Activated naive CD4-positive, alpha-beta T cell treated with anti-CD3 and anti-CD28 coated beads, Interleukin-2, amount 10 ng/mL, durations not matched to agents 7 days and 5 days (primary cell): ENCODE measurements around the gene GDAP1L1.
"Not testable (repeated sequence)": the region's sequence is repeated elsewhere in the genome, so short reads cannot be mapped to it uniquely, and the experiment has no call there.

Experiments used
- CTCF ChIA-PET: fragments of 350-600 bp; sonication (Branson Sonifier 250); formaldehyde crosslinking; loops from one replicate; lab custom pipeline; 2021; ENCODE audit warnings: antibody characterized with exemption; lab: Charles Lee
- DNase-seq: peaks from one replicate; pipeline ENCODE4 v3.0.0-alpha.2; 2020
- H3K27ac Mint-ChIP-seq: one replicate; pipeline ENCODE4 v1.8.0; 2021; ENCODE audit warnings: mild to moderate bottlenecking, moderate library complexity, mixed read lengths
- H3K27me3 Mint-ChIP-seq: one replicate; pipeline ENCODE4 v1.8.0; 2021; ENCODE audit warnings: mild to moderate bottlenecking, mixed read lengths
- H3K36me3 Mint-ChIP-seq: one replicate; pipeline ENCODE4 v1.8.0; 2021; ENCODE audit warnings: mixed read lengths
- H3K4me1 Mint-ChIP-seq: one replicate; pipeline ENCODE4 v1.8.0; 2021; ENCODE audit warnings: mixed read lengths
- H3K4me3 Mint-ChIP-seq: one replicate; pipeline ENCODE4 v1.8.0; 2021; ENCODE audit warnings: mild to moderate bottlenecking, moderate library complexity, mixed read lengths
- H3K9me3 Mint-ChIP-seq: one replicate; pipeline ENCODE4 v1.8.0; 2021; ENCODE audit warnings: mixed read lengths

Gene GDAP1L1

GRCh38 chr20:44310664-44311639 lies 63.8 kb downstream of the GDAP1L1 start, which contains the start of gene FITM2:
Gene FITM2 (minus strand): TSS chr20:44311202. CDS start chr20:44311148, 54 bp downstream.
- Mint-ChIP-seq H3K27me3 (peaks cover 13% of the 10 kb centered on the region), H3K9me3 (no peaks in the 10 kb centered on the region), H3K27ac (peak within 1 kb of the TSS; percentile 92), H3K4me3 (peak within 1 kb of the TSS; percentile 89), H3K36me3 (no peaks in the 10 kb centered on the region), H3K4me1 (peaks cover 22% of the 10 kb centered on the region)
- peak; percentile 98 for DNase-seq
- CTCF ChIA-PET = interaction anchor here (0.6 to 13.6 kb wide), 21 partner anchors 9 to 433 kb away, joined by 3 to 351 read pairs (median 3); no protein-coding TSS in a partner anchor

- CTCF ChIA-PET = interaction anchor here (1.4 to 13.6 kb wide), 3 partner anchors 93 to 198 kb away, joined by 3 to 351 read pairs (median 5); no protein-coding TSS in a partner anchor
- H3K4me3 Mint-ChIP-seq = no peak overlapping the region
- H3K27ac Mint-ChIP-seq = no peak overlapping the region
- DNase-seq = no peak
- H3K27me3 Mint-ChIP-seq = peaks cover 17% of the 10 kb centered on the region
- no peaks in the 10 kb centered on the region for H3K9me3 Mint-ChIP-seq
- H3K36me3 Mint-ChIP-seq = no peaks in the 10 kb centered on the region
- peaks cover 14% of the 10 kb centered on the region for H3K4me1 Mint-ChIP-seq
Measured at GRCh38 chr20:44314870-44315269, 67.8 kb downstream of the GDAP1L1 start.

GRCh38 chr20:44319839-44320422 lies 72.8 kb downstream of the GDAP1L1 start:
- peaks cover 12% of the 10 kb centered on the region for H3K27me3 Mint-ChIP-seq
- H3K4me1 Mint-ChIP-seq = no peaks in the 10 kb centered on the region
- H3K4me3 Mint-ChIP-seq = no peak overlapping the region
- H3K36me3 Mint-ChIP-seq = no peaks in the 10 kb centered on the region
- H3K27ac Mint-ChIP-seq = no peak overlapping the region
- no peak for DNase-seq
- H3K9me3 Mint-ChIP-seq = no peaks in the 10 kb centered on the region
- CTCF ChIA-PET = interaction anchor here (0.8 to 13.6 kb wide), 3 partner anchors 9 to 202 kb away, joined by 4 to 351 read pairs (median 5); partner anchors contain the start of gene FITM2

DNA sequence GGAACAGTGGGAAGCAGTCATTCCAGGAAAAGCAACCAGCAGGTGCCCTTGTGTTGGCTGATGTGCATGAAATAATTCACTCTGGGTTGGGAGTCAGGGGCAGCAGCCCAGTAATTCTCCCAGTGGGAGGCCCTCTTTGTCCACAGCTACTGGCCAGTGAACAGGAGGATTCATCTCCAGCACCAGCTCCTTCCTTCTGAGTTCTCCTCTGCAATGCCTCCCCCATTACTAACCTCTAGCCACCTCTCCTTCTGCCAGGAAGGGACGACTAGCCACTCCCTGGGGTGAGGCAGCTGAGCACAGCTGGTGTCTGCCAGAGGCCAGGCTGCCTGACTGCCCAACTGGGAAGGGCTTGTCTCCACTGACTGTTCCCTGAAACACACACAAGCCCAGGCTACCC lies 77.2 kb downstream of the GDAP1L1 start:
- Mint-ChIP-seq H3K4me1 (no peaks in the 10 kb centered on the region), H3K4me3 (no peak overlapping the region), H3K36me3 (no peaks in the 10 kb centered on the region), H3K27me3 (peaks cover 14% of the 10 kb centered on the region), H3K27ac (no peak overlapping the region), H3K9me3 (no peaks in the 10 kb centered on the region)
- CTCF ChIA-PET = interaction anchor here (0.7 to 3.7 kb wide), 3 partner anchors 14 to 107 kb away, joined by 3 to 17 read pairs (median 3); no protein-coding TSS in a partner anchor
- no peak for DNase-seq

DNA sequence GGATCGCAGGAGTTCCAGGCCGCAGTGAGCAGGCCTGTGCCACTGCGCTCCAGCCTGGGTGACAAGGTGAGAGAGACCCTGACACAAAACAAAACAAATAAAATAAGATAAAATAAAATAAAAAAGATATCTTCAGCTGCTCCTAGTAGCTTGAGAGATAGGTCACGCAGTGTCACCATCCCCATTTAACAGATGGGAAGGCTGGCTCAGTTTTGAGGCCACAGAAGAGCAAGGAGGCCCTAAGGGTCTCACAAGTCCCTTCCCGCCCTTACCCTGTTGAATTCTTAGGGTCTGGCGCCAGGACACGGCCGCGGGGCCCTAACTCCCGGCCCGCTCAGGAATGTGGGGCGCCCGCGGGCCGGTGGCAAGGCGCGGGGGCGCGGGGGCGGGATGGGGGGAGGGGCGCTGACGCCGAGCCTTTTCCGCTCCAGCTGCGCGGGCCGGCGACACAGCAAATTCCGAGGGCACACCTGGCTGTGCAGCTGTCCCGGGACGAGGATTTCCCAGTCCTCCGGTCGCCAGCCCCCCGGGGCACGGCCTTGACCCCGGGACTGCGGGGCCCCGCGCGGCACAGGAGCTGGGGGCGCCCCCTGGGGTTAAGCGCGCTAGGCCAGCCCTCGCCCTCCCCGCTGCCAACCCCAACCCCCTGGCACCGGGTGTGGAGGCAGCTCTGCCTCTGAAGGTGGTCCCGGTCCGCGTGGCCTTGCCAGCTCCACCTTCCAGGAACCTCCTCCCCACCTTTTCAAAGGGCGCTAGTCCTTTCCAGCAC lies 79.5 kb downstream of the GDAP1L1 start:
- H3K27me3 Mint-ChIP-seq = peaks cover 24% of the 10 kb centered on the region
- H3K4me3 Mint-ChIP-seq = no peak overlapping the region
- H3K36me3 Mint-ChIP-seq = no peaks in the 10 kb centered on the region
- no peaks in the 10 kb centered on the region for H3K4me1 Mint-ChIP-seq
- H3K27ac Mint-ChIP-seq = no peak overlapping the region
- no peaks in the 10 kb centered on the region for H3K9me3 Mint-ChIP-seq
- peak; percentile 25 for DNase-seq
- CTCF ChIA-PET = interaction anchor here (0.9 to 3.7 kb wide), 4 partner anchors 39 to 111 kb away, joined by 3 to 17 read pairs (median 4); no protein-coding TSS in a partner anchor

DNA sequence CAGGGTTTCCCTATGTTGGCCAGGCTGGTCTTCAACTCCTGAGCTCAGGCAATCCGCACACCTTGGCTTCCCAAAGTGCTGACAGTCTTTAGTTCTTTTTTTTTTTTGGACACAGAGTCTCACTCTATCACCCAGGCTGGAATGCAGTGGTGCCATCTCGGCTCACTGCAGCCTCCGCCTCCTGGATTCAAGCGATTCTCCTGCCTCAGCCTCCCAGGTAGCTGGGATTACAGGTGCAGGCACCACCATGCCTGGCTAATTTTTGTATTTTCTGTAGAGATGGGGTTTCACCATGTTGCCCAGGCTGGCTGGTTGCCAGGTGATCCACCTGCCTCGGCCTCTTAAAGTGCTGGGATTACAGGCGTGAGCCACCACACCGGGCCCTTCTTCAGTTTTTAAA lies 80.6 kb downstream of the GDAP1L1 start:
- H3K4me3 Mint-ChIP-seq, H3K9me3 Mint-ChIP-seq: not testable (repeated sequence)
- peaks cover 24% of the 10 kb centered on the region for H3K27me3 Mint-ChIP-seq

GRCh38 chr20:44328428-44328827 lies 81.3 kb downstream of the GDAP1L1 start:
- Mint-ChIP-seq H3K36me3 (no peaks in the 10 kb centered on the region), H3K9me3 (no peaks in the 10 kb centered on the region), H3K4me3 (no peak overlapping the region), H3K27me3 (peaks cover 24% of the 10 kb centered on the region), H3K4me1 (no peaks in the 10 kb centered on the region), H3K27ac (no peak overlapping the region)
- CTCF ChIA-PET = interaction anchor here (2.7 kb wide), 1 partner anchor 17 kb away, joined by 6 read pairs; the partner anchor contains the start of gene FITM2
- no peak for DNase-seq

More for the DNA sequence above, 80.6 kb downstream of the GDAP1L1 start:
- H3K36me3 Mint-ChIP-seq, DNase-seq, H3K4me1 Mint-ChIP-seq, H3K27ac Mint-ChIP-seq: not testable (repeated sequence)
- CTCF ChIA-PET = interaction anchor here (2.7 kb wide), 1 partner anchor 17 kb away, joined by 6 read pairs; the partner anchor contains the start of gene FITM2
